ENCODE results near the gene PSMB1. TPM values are rescaled to one million over a fixed set of nuclear protein-coding genes. Genes with fewer than 3 reads are reported as not detected.

PSMB1 gene
- total and polyA plus RNA-seq, 9 of the 15 experiments (the other 6 are each of a cell fraction or from before 2014, with no cell fraction given), result 447 to 2,953 (median 884) TPM

DNA sequence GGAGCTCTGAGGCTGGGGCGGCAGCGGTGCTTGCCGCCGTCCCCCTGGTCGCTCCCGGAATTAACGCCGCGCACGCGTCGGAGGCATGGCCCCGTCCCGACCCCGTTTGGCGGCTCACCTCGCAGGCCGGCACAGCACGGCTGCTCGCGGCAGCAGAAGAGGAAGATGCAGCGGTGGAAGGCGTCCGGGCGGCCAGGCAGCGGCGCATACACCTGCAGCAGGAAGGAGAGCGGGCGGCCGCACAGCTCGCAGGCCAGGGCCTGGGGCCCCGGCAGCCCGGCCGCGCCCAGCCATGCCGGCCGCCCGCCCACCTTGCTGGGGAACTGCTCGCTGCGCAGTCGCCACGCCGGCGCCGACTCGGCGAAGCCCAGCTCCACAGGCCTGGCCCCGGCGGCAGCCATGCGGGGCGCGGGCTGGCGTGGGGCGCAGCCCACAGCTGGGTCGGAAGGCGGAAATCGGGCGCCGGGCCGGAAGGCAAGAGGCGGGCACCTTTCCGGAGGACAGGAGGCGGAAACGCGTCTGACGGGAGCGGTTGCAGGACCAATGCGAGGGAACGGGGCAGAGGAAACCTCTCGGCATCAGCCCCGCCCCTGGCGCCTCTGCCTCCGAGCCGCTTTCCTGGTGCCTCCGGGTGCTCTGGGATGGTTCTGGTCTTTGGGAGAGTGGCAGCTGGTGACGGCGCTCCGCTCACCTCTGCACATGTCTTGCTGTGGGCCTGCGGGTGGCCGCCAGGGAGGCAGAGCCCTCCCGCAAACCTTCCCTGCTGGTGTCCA lies 31.3 kb upstream of the PSMB1 start, which contains the start of gene PDCD2 (continued):
- TF ChIP-seq, protein P1, sequence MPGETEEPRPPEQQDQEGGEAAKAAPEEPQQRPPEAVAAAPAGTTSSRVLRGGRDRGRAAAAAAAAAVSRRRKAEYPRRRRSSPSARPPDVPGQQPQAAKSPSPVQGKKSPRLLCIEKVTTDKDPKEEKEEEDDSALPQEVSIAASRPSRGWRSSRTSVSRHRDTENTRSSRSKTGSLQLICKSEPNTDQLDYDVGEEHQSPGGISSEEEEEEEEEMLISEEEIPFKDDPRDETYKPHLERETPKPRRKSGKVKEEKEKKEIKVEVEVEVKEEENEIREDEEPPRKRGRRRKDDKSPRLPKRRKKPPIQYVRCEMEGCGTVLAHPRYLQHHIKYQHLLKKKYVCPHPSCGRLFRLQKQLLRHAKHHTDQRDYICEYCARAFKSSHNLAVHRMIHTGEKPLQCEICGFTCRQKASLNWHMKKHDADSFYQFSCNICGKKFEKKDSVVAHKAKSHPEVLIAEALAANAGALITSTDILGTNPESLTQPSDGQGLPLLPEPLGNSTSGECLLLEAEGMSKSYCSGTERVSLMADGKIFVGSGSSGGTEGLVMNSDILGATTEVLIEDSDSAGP (CRISPR knock-in tag; IDR thresholded peaks at IDR 0.05), result peak; percentile 57; the same call in 1 of the 2 replicates
- peak; percentile 44; the same call in 1 of the 2 replicates for TF ChIP-seq MTA1 (IDR thresholded peaks at IDR 0.05; ENCODE audit: borderline replicate concordance)
- no peak for TF ChIP-seq NFE2L1 (tag; IDR thresholded peaks at IDR 0.05; ENCODE audit: borderline replicate concordance, low read depth)
- TF ChIP-seq ZNF766 (CRISPR knock-in tag; conservative IDR thresholded peaks at IDR 0.05), result peak; percentile 100
- TF ChIP-seq EGR1 (conservative IDR thresholded peaks at IDR 0.05), result no peak
- TF ChIP-seq, protein P2, sequence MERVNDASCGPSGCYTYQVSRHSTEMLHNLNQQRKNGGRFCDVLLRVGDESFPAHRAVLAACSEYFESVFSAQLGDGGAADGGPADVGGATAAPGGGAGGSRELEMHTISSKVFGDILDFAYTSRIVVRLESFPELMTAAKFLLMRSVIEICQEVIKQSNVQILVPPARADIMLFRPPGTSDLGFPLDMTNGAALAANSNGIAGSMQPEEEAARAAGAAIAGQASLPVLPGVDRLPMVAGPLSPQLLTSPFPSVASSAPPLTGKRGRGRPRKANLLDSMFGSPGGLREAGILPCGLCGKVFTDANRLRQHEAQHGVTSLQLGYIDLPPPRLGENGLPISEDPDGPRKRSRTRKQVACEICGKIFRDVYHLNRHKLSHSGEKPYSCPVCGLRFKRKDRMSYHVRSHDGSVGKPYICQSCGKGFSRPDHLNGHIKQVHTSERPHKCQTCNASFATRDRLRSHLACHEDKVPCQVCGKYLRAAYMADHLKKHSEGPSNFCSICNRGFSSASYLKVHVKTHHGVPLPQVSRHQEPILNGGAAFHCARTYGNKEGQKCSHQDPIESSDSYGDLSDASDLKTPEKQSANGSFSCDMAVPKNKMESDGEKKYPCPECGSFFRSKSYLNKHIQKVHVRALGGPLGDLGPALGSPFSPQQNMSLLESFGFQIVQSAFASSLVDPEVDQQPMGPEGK (CRISPR knock-in tag; IDR thresholded peaks at IDR 0.05; ENCODE audit: borderline replicate concordance), result no peak
- TF ChIP-seq ZEB2 (IDR thresholded peaks at IDR 0.05), result peak; percentile 82
- no peak; the same call in 1 of the 2 replicates for TF ChIP-seq TOE1 (IDR thresholded peaks at IDR 0.05; ENCODE audit: borderline replicate concordance)
- TF ChIP-seq TOE1 (CRISPR knock-in tag; IDR thresholded peaks at IDR 0.05; ENCODE audit: borderline replicate concordance, low read depth), result no peak
- peak; percentile 10; the same call in 1 of the 2 replicates for TF ChIP-seq E2F3 (CRISPR knock-in tag; IDR thresholded peaks at IDR 0.05)
- TF ChIP-seq CSDE1 (IDR thresholded peaks at IDR 0.05), result no peak
- 0 out of 2 replicates have a peak, but pooled peaks have one; percentile 70 for TF ChIP-seq ELF4 (CRISPR knock-in tag; IDR thresholded peaks at IDR 0.05)
- peak; percentile 91 for TF ChIP-seq NCOA1 (IDR thresholded peaks at IDR 0.05; ENCODE audit: low read depth)
- peak; percentile 84 for TF ChIP-seq POLR2B (IDR thresholded peaks at IDR 0.05; ENCODE audit: low read depth, partially characterized antibody)
- peak; percentile 53 for TF ChIP-seq MEIS2 (IDR thresholded peaks at IDR 0.05; ENCODE audit: partially characterized antibody)
- TF ChIP-seq, protein P3, sequence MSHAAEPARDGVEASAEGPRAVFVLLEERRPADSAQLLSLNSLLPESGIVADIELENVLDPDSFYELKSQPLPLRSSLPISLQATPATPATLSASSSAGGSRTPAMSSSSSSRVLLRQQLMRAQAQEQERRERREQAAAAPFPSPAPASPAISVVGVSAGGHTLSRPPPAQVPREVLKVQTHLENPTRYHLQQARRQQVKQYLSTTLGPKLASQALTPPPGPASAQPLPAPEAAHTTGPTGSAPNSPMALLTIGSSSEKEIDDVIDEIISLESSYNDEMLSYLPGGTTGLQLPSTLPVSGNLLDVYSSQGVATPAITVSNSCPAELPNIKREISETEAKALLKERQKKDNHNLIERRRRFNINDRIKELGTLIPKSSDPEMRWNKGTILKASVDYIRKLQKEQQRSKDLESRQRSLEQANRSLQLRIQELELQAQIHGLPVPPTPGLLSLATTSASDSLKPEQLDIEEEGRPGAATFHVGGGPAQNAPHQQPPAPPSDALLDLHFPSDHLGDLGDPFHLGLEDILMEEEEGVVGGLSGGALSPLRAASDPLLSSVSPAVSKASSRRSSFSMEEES (CRISPR knock-in tag; IDR thresholded peaks at IDR 0.05), result no peak
- TF ChIP-seq WHSC1 (IDR thresholded peaks at IDR 0.05; ENCODE audit: low read length), result no peak
- TF ChIP-seq PTTG1 (tag; IDR thresholded peaks at IDR 0.05; ENCODE audit: low read depth), result no peak
- TF ChIP-seq PRMT5 (CRISPR knock-in tag; IDR thresholded peaks at IDR 0.05), result no peak
- TF ChIP-seq EWSR1 (IDR thresholded peaks at IDR 0.05; ENCODE audit: borderline replicate concordance, low read depth, partially characterized antibody), result no peak
- no peak for TF ChIP-seq ZFP30 (CRISPR knock-in tag; IDR thresholded peaks at IDR 0.05; ENCODE audit: borderline replicate concordance)
- no peak for TF ChIP-seq PYGO2 (tag; IDR thresholded peaks at IDR 0.05)

Measured in K562 (cell line).